Retinal pigment epithelial cell (primary cell): ENCODE results near the gene INTU.

ENCODE experiments used
- DNase-seq: peaks from one replicate; pipeline ENCODE4 v3.0.0-alpha.2; 2010; ENCODE audit warnings: low read depth
- H3K4me3 ChIP-seq: 2 replicates; pipeline ENCODE4 v1.5.1; 2011; ENCODE audit warnings: mild to moderate bottlenecking, low read length, control low read depth, moderate library complexity
- CTCF ChIP-seq: conservative IDR thresholded peaks from 2 replicates; pipeline ENCODE4 v1.5.1; 2011; ENCODE audit warnings: low read depth, low read length, control low read depth, inconsistent platforms

INTU gene

GRCh38 chr4:127606823-127607222 lies 25.9 kb upstream of the INTU start:
- DNase-seq, result no peak
- H3K4me3 ChIP-seq, result no peak overlapping the region
- no peak for TF ChIP-seq CTCF

- no peak for TF ChIP-seq CTCF
- DNase-seq, result no peak
- no peak overlapping the region for H3K4me3 ChIP-seq
Observed at GRCh38 chr4:127609484-127609883, 23.3 kb upstream of the INTU start.

- DNase-seq, result no peak
- TF ChIP-seq CTCF, result no peak
- no peak overlapping the region for H3K4me3 ChIP-seq
Observed at GRCh38 chr4:127610488-127610887, 22.3 kb upstream of the INTU start.

- H3K4me3 ChIP-seq, result no peak overlapping the region
- TF ChIP-seq CTCF, result no peak
- no peak for DNase-seq
Observed at GRCh38 chr4:127616898-127617297, 15.9 kb upstream of the INTU start.

GRCh38 chr4:127618427-127618826 lies 14.3 kb upstream of the INTU start:
- H3K4me3 ChIP-seq, result no peak overlapping the region
- DNase-seq, result no peak
- no peak for TF ChIP-seq CTCF

GRCh38 chr4:127622621-127622920 lies 10.2 kb upstream of the INTU start:
- H3K4me3 ChIP-seq, result peak overlapping the region; percentile 65
- TF ChIP-seq CTCF, result no peak
- no peak for DNase-seq

- no peak for DNase-seq
- TF ChIP-seq CTCF, result peak; percentile 46
- H3K4me3 ChIP-seq, result peak overlapping the region; percentile 65
Observed at GRCh38 chr4:127622921-127623796, 9.6 kb upstream of the INTU start.
